Measurements from ENCODE around the gene CLDN24.

The CLDN24 gene

GRCh38 chr4:183321079-183321478, 1.1 kb downstream of the CLDN24 start:
- no peak for DNase-seq (ENCODE audit: low read depth)

- DNase-seq (ENCODE audit: low read depth), result no peak
Measured at GRCh38 chr4:183320211-183321059, 1.8 kb downstream of the CLDN24 start, which contains the start of gene CLDN22. CLDN22 (minus strand) TSS chr4:183320276; CDS start chr4:183320218, 58 bp downstream.

GRCh38 chr4:183318656-183319055, 3.6 kb downstream of the CLDN24 start:
- DNase-seq (ENCODE audit: low read depth), result no peak

GRCh38 chr4:183314806-183315205, 7.4 kb downstream of the CLDN24 start:
- no peak for DNase-seq (ENCODE audit: low read depth)

- no peak for DNase-seq (ENCODE audit: low read depth)
Measured at GRCh38 chr4:183314336-183314735, 7.9 kb downstream of the CLDN24 start.

- DNase-seq (ENCODE audit: low read depth), result no peak
Measured at GRCh38 chr4:183312841-183313240, 9.4 kb downstream of the CLDN24 start.

GRCh38 chr4:183306811-183307210, 15.4 kb downstream of the CLDN24 start:
- no peak for DNase-seq (ENCODE audit: low read depth)

GRCh38 chr4:183304538-183304937, 17.7 kb downstream of the CLDN24 start:
- no peak for DNase-seq (ENCODE audit: low read depth)

GRCh38 chr4:183304067-183304466, 18.2 kb downstream of the CLDN24 start:
- DNase-seq (ENCODE audit: low read depth), result no peak

GRCh38 chr4:183303301-183303700, 18.9 kb downstream of the CLDN24 start:
- DNase-seq (ENCODE audit: low read depth), result no peak

- no peak for DNase-seq (ENCODE audit: low read depth)
Measured at GRCh38 chr4:183300655-183301054, 21.6 kb downstream of the CLDN24 start.

- no peak for DNase-seq (ENCODE audit: low read depth)
Measured at GRCh38 chr4:183300070-183300469, 22.2 kb downstream of the CLDN24 start.

- no peak for DNase-seq (ENCODE audit: low read depth)
Measured at GRCh38 chr4:183299464-183299863, 22.8 kb downstream of the CLDN24 start.

- DNase-seq (ENCODE audit: low read depth), result no peak
Measured at GRCh38 chr4:183297675-183298074, 24.6 kb downstream of the CLDN24 start.

GRCh38 chr4:183295711-183296110, 26.5 kb downstream of the CLDN24 start:
- DNase-seq (ENCODE audit: low read depth), result no peak

GRCh38 chr4:183291070-183291469, 31.2 kb downstream of the CLDN24 start:
- no peak for DNase-seq (ENCODE audit: low read depth)

- no peak for DNase-seq (ENCODE audit: low read depth)
Measured at GRCh38 chr4:183289688-183290087, 32.5 kb downstream of the CLDN24 start.

GRCh38 chr4:183288955-183289354, 33.3 kb downstream of the CLDN24 start:
- DNase-seq (ENCODE audit: low read depth), result no peak

GRCh38 chr4:183287677-183288076, 34.5 kb downstream of the CLDN24 start:
- no peak for DNase-seq (ENCODE audit: low read depth)

- no peak for DNase-seq (ENCODE audit: low read depth)
Measured at GRCh38 chr4:183287309-183287659, 34.9 kb downstream of the CLDN24 start.

GRCh38 chr4:183286590-183287308, 35.5 kb downstream of the CLDN24 start:
- no peak for DNase-seq (ENCODE audit: low read depth)

GRCh38 chr4:183285886-183286285, 36.3 kb downstream of the CLDN24 start:
- DNase-seq (ENCODE audit: low read depth), result no peak

GRCh38 chr4:183284965-183285364, 37.3 kb downstream of the CLDN24 start:
- DNase-seq (ENCODE audit: low read depth), result no peak

Data from activated T-helper 9 cell treated with anti-CD3 and anti-CD28 coated beads, Interleukin-2, amount 50 U/mL, for 16 hours (primary cell).